HL-60 (cell line): ENCODE data around the gene SRSF7.

Experiments used
- POLR2AphosphoS5 ChIP-seq: IDR thresholded peaks from 2 replicates; pipeline ENCODE4 v1.6.1; 2012; ENCODE audit warnings: low read depth
- REST ChIP-seq: IDR thresholded peaks from 2 replicates; pipeline ENCODE4 v1.6.1; 2012; ENCODE audit warnings: low read depth; ENCODE audit not compliant: insufficient replicate concordance
- SPI1 ChIP-seq: IDR thresholded peaks from 2 replicates; pipeline ENCODE4 v1.6.1; 2012; ENCODE audit warnings: low read depth, mild to moderate bottlenecking, borderline replicate concordance
- TF ChIP-seq, protein P1 (sequence below): IDR thresholded peaks from one replicate; pipeline ENCODE4 v1.5.1; 2011; ENCODE audit warnings: low read length, control low read depth, inconsistent platforms; ENCODE audit not compliant: insufficient read depth

- TF ChIP-seq REST: no peak
- TF ChIP-seq, protein P1, sequence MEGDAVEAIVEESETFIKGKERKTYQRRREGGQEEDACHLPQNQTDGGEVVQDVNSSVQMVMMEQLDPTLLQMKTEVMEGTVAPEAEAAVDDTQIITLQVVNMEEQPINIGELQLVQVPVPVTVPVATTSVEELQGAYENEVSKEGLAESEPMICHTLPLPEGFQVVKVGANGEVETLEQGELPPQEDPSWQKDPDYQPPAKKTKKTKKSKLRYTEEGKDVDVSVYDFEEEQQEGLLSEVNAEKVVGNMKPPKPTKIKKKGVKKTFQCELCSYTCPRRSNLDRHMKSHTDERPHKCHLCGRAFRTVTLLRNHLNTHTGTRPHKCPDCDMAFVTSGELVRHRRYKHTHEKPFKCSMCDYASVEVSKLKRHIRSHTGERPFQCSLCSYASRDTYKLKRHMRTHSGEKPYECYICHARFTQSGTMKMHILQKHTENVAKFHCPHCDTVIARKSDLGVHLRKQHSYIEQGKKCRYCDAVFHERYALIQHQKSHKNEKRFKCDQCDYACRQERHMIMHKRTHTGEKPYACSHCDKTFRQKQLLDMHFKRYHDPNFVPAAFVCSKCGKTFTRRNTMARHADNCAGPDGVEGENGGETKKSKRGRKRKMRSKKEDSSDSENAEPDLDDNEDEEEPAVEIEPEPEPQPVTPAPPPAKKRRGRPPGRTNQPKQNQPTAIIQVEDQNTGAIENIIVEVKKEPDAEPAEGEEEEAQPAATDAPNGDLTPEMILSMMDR: no peak
- no peak for TF ChIP-seq POLR2AphosphoS5
- no peak for TF ChIP-seq SPI1
Measured at GRCh38 chr2:38708900-38709566, 42.1 kb downstream of the SRSF7 start.
